NCI-H460 (cell line): ENCODE measurements around the gene GCHFR. TPM values are rescaled to one million over a fixed set of nuclear protein-coding genes. Genes with fewer than 3 reads are reported as not detected.

Source experiments
- DNase-seq: peaks from one replicate; pipeline ENCODE4 v3.0.0-alpha.2; 2016; ENCODE audit warnings: low read depth; ENCODE audit errors: extremely low read depth
- total RNA-seq: library from RNA; depleted of rRNA; stranded (reverse); fragments of >200 nt; shearing (Covaris generic); gene quantifications from 2 replicates; pipeline ENCODE4 v1.2.3, GENCODE V29; 2014

Gene GCHFR
- total RNA-seq, 1 experiment from 2014 or later, result 7.1 TPM

DNA sequence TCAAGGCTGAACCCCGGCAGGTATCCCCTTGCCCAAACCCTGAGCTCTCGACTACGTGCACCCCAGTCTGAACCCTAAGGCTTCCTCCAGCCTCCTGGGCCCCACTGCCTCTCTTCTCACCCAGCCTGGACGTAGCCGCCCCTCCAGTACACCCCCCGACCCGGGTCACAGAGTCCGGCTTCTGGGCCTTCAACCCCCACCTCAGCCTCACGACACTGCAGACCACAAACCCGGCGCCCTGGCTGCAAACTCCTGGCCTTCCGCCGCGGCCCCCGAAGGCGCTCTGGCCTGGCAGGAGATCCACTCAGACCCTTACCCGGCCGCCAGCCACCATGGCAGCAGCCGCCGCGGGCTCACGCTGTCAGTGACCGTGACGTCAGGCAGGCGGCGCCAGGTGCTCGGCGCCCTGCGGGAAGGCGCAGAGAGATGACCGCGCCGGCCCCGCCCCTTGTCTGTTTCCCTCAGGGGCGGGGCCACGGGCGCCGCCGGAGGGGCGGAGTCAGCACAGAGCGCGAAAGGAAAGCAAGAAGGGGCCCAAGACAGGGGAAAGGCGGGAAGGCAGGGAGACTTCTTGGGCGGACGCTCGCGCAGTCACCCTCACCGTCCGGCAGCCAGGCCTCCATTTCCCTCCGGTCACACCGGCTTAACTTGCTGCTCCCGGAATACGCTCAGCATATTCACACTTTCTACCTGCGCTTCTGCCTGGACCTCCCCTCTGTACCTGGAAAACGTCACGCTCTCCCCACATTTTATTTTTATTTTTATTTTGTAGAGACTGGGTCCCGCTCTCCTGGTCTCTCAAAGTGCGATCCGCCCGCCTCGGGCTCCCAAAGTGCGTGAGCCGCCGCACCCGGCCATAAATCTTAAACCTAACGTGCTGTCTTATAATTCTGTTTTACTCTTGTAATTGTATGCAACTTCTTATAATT, 8.7 kb upstream of the GCHFR start, which contains the start of gene RMDN3:
RMDN3 (minus strand) TSS at position 372 of the 929 bp plus-strand sequence. CDS start 471 bp downstream, outside the sequence.
- peak; percentile 87 for DNase-seq

- no peak for DNase-seq
These were observed 8.1 kb upstream of the GCHFR start for GRCh38 chr15:40755812-40756208.

DNA sequence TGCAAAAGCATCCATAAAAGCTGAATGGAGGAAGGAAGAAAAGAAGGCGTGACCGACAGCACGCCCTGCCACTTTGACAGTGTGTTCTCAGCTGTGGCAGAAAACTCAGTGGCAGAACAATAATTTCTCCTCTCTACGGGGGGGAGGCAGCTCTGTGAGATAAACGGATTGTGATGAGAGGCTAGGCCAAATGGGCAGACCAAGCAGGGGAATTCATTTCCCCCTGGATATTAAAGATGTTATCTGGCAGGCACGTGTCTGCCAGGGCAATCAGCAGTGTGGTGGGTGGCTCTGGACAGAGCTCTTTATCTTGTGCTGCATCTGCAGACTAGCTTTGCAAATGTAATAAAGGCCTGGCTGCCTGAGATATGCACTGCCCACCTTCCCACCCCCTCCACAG, 6.9 kb upstream of the GCHFR start:
- DNase-seq, result no peak

DNA sequence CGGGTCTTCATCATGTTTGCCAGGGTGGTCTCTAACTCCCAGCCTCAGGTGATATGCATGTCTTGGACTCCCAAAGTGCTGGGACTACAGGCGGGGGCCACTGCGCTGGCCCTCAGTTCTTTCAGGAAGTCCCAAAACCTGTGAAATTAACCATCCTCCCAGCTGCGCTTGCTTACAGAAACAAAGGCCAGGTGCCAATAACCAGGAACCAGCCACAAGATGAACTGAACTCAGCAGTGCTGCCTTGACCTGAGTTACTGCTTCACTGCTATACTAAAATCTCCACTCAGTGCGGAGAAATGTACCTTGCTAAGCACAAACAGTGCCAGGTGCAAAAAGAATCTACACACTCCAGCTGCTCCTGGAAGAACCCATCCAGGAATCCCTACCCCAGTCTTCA, 3.9 kb upstream of the GCHFR start:
- no peak for DNase-seq

DNA sequence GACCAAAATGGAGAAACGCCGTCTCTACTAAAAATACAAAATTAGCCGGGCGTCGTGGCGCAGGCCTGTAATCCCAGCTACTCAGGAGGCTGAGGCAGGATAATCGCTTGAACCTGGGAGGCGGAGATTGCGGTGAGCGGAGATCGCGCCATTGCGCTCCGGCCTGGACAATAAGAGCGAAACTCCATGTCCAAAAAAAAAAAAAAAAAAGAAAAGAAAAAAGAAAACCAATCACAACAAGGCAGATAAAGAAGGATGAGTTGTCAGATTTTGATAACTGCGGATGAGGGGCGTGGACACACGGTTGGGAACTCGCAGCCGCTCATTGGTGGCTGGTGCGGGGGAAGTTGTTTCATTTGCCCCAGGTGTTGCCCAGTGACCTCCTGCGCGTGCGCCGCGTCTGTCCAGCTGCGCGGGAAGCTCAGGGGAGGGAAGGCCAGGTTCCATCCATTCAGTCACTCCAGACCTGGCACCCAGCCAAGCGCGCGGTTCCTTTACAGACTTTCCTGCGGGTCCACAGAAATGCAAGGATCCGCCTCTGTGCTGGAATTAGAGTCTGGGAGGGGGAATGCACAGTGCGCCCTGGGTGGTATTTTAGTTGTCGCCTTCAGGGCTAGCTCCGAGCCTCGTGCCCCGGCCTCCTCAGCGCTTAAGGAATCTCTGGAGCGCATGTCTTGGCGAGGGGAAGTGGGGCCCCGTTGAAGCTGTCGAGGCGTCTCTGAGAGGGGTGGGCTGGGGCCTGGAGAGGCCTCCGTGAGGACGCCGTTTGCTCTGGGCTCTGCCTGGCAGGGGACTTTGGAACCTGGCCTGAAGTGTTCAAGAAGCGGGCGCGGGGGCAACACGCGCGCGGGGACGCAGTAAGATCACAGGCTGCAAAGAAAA, 708 bp upstream of the GCHFR start:
- no peak for DNase-seq

DNA sequence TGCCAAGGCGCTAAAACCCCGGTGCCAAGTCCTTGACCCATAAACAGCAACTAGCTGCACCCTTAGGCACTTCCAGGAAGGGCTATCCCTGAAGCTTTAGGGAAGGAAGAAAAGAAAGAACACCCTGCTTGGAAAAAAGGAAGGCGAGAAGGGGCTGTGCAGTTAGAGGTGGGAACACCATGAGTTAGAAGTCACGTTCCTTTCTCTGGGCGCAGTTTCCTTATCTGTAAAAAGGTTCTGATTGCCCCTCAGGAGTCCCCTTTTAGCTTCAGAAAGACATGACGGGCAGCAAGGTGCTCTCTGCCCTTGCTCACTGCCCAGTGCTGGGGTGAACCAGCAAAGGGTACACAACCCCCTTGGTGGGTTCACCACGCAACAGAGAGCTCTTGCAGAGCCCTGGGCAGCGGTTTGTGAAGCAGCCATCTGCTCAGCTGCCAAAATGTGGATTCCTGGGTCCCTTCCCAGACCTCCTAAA, 798 bp downstream of the GCHFR start:
- no peak for DNase-seq

DNA sequence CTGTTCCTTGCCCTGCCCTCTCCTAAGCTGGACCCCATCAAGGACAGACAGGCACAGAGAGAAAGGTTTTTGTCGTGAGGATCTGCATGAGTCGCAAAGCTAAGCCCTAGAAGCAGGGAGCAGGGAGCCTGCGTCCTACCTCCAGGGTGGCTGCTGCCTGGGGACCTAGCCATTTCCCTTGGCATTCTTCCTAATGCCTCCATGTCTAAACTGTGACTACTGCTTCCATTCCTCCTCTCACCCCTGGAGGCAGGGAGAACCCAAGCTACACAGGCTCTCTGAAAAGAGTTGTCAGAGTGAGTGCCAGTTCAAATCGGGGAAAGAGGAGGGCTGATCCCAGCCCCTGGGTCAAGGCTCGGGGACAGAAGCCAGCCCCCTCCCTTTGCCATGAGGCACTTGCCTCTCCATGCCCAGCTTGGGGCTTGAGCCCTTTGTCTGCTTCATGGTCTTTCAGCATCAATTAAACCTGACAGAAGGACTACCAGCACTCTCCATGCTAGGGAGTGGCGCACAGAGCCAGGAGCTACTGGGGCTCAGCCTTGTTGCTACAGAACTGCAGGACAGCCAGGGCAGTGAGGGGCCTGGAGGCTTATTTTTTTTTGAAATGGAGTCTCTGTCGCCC, 2.4 kb downstream of the GCHFR start:
- no peak for DNase-seq

GRCh38 chr15:40766906-40767837, 3.3 kb downstream of the GCHFR start:
- DNase-seq, result no peak

- no peak for DNase-seq
These were observed 4.1 kb downstream of the GCHFR start for GRCh38 chr15:40767838-40768500.

GRCh38 chr15:40768521-40769273, 4.8 kb downstream of the GCHFR start:
- no peak for DNase-seq

DNA sequence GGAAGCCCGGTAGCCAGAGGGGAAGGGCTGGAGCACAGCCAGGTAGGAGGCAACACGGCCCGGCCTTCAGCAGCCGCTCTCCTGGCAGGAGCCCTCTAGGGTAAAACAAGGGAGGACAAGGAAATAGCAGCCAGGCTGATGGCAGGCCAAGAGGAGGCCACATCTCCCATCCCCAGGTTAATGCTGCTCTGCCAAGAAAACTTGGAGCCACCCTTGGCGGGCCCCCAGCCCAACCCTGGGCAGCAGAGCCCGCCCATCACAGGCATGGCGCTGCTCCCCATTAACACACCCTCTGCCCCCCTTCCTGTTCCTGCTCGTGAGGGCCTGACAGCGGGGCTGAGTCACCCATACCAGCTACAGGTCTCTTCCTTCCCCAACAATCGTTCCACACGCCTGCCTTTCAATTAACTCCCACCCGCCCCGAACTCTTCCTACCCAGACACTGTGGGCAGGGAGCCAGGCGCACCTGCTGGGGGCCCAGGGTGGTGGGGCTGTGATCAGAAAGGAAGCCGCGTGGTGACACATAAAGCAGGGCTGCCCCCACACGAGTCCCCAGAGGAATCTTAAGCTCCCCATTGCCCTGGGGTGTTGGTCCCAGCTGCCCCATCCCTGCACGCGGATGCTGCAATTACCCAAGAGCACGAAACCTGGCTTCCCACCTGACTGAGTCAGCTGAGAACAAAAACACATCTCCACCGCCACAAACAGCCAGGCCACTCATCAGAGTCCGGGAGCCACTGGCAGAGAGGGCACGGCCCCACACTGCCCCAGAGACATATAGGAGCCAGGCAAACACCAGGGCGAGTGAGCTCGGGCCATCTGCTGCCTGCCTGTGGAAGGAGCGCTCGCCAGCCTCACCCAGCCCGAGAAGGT, 5.6 kb downstream of the GCHFR start, which contains the start of gene C15orf62:
C15orf62 (plus strand) TSS at position 707 of the 873 bp plus-strand sequence. CDS start 516 bp downstream, outside the sequence.
- DNase-seq, result no peak

GRCh38 chr15:40770147-40770721, 6.4 kb downstream of the GCHFR start:
- no peak for DNase-seq

- DNase-seq, result no peak
These were observed 7.4 kb downstream of the GCHFR start for GRCh38 chr15:40771242-40771641.

DNA sequence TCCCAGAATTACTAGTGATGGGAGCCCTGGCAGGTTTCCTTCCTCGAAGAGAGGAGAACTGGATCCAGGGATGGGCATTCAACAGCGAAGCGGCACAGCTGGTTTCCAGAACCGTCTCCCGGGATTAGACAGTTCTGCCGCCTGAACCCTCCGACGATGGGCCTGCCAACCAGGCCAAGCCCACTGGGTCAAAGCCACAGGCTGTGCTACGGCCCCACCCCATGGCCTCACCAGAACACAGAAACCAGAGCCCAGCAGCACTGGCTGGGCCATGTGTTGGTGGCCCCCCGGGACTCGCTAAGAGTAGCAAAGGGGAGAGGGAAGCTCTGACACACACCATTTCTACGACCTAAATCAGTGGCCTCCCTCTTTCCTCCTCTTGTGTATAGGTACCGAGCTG, 8.1 kb downstream of the GCHFR start:
- no peak for DNase-seq

DNA sequence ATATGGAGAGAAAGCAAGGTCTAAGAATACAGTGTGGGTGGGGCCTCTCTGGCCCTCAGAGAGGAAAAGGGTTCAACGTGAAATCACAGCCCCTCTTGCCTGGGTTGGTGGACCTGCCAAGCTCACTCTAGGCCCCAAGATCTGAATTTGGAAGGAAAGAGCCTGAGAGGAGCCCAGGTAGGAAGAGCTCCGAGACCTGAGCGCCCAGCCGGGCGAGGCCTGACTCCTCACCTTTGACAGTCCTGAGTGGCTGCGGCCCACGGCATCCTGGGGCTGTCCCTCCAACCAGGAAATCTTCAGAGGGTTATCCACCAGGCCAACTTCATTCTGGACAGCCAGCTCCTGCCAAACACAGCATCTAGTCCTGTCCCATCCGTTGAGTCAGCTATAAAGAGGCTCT, 9.6 kb downstream of the GCHFR start:
- no peak for DNase-seq

- no peak for DNase-seq
These were observed 10.0 kb downstream of the GCHFR start for GRCh38 chr15:40773902-40774301.

DNA sequence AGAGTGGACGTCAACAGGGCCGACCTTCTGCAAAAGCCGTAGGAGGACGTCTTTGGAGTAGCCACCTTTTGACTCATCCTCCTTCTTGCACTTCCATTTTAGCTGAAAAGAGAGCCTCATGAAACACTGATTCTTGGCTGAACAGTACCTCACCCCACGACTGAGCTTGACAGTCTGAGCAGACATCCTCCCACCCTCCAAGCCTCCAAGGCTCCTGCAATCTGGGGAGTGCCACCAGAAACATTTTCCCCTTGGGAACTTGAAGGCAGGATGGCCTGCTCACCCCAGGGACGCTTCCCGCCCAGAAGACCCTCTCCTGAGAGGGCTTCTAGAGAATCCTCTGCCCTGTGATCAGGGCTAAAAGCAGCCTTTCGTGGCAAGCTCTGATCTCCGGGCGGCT, 11.1 kb downstream of the GCHFR start:
- DNase-seq, result no peak
